GM12864 (cell line): Measurements from ENCODE around the gene NPR3.

Experiments
- DNase-seq: peaks from one replicate; pipeline ENCODE4 v3.0.0-alpha.2; 2011; ENCODE audit warnings: low read depth
- H3K4me3 ChIP-seq: 2 replicates; pipeline ENCODE4 v1.5.1; 2011; ENCODE audit warnings: mild to moderate bottlenecking, low read depth, low read length, control low read depth
- TF ChIP-seq, protein P1 (sequence below): IDR thresholded peaks from 2 replicates; pipeline ENCODE4 v1.5.1; 2011; ENCODE audit warnings: low read depth, mild to moderate bottlenecking, moderate library complexity, low read length, control low read depth, inconsistent platforms; ENCODE audit errors: missing control alignments

The NPR3 gene

DNA sequence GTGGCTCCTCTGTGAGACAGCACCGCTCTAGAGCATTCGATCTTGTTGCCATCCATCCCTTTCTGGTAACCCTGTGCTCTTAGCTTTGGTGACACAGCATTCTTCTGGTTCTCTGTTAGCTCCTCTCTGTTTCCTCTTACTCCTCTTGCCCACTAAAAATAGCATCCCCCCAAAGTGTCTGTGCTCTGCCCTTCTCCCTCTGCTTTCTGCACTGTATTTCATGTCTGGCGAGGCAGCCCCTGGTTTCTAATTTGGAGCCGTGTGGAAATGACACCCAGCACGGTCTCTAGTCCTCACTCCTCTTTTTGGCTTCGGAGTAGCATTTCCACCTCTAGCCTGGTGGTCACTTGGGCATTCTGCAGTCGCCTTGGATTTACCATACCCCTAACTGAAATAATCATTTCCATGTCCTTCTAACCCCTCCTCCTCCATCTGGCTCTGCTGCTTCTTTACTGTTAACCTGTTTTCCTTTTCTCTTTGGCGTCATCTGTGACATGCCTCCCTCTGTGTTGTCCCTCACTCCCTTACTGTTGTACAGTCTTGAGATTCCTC lies 23.8 kb downstream of the NPR3 start:
- TF ChIP-seq, protein P1, sequence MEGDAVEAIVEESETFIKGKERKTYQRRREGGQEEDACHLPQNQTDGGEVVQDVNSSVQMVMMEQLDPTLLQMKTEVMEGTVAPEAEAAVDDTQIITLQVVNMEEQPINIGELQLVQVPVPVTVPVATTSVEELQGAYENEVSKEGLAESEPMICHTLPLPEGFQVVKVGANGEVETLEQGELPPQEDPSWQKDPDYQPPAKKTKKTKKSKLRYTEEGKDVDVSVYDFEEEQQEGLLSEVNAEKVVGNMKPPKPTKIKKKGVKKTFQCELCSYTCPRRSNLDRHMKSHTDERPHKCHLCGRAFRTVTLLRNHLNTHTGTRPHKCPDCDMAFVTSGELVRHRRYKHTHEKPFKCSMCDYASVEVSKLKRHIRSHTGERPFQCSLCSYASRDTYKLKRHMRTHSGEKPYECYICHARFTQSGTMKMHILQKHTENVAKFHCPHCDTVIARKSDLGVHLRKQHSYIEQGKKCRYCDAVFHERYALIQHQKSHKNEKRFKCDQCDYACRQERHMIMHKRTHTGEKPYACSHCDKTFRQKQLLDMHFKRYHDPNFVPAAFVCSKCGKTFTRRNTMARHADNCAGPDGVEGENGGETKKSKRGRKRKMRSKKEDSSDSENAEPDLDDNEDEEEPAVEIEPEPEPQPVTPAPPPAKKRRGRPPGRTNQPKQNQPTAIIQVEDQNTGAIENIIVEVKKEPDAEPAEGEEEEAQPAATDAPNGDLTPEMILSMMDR, result no peak
- H3K4me3 ChIP-seq, result no peak overlapping the region
- no peak for DNase-seq

GRCh38 chr5:32735512-32735911 lies 24.4 kb downstream of the NPR3 start:
- H3K4me3 ChIP-seq, result no peak overlapping the region
- DNase-seq, result no peak
- TF ChIP-seq, protein P1, result no peak

- no peak for DNase-seq
- TF ChIP-seq, protein P1, result no peak
- H3K4me3 ChIP-seq, result no peak overlapping the region
Measured at GRCh38 chr5:32736842-32737241, 25.7 kb downstream of the NPR3 start.

GRCh38 chr5:32740651-32741050 lies 29.5 kb downstream of the NPR3 start:
- H3K4me3 ChIP-seq, result no peak overlapping the region
- DNase-seq, result no peak
- TF ChIP-seq, protein P1, result no peak

DNA sequence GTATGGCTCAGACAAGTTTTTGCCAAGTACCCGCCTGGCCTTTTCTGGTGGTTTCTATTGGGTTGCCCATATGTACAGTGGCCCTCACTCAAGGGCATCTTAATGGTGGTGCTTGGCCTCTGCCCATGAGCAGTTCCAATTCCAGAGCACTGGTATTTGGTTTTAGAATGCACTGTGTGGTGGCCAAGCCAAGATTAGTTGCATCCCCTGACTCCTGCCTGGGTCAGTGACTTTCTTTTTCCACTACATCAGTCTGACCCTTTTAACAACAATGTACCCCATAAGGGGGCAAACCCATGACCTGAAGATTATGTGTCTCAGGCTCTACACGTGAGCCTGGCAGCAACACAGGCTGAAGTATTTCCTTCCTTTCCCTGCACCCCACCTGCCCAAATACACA lies 34.2 kb downstream of the NPR3 start:
- DNase-seq, result no peak
- H3K4me3 ChIP-seq, result no peak overlapping the region
- TF ChIP-seq, protein P1, result no peak

DNA sequence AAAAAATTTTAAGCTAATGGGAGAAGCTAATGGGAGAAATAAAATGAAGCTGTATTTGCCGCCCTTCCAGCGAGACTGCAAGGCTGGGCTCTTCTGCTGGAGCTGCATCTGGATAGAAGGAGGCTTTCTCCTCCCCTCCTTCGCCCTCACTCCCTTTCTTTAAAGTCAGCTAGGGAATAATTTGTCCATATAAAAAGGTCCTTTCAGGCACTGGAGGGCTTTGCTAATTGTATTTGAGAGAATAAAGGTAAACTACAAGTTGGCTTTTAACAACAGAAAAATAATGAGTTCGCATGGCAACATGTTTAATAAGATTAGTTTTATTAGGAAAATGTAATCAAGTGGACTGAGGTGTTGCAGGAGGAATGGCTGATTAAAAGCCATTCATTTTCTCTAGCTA lies 41.3 kb downstream of the NPR3 start:
- TF ChIP-seq, protein P1, result no peak
- DNase-seq, result no peak

DNA sequence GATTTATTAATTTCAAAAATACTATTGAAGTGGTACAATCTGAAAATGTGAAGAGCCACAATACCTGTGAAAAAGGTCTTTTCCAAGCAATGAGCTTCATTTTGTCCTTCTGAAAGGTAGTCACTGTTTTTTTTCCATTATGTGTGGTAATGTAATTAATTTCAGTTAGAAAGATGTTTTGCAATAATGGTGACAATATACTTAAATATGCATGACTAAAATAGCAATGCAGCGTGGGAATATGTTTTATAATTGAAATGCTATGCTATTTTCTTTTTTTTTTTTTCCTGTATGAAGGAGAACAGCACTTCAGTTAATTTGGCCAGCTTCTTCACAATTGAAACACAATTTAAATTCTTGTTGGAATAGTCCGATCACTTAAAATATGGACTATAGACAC lies 41.9 kb downstream of the NPR3 start:
- DNase-seq, result no peak
- TF ChIP-seq, protein P1, result no peak
- H3K4me3 ChIP-seq, result no peak overlapping the region

More for the DNA sequence above, 41.3 kb downstream of the NPR3 start:
- H3K4me3 ChIP-seq, result no peak overlapping the region
